Measurements from ENCODE around the gene CACNA1G.

The CACNA1G gene

DNA sequence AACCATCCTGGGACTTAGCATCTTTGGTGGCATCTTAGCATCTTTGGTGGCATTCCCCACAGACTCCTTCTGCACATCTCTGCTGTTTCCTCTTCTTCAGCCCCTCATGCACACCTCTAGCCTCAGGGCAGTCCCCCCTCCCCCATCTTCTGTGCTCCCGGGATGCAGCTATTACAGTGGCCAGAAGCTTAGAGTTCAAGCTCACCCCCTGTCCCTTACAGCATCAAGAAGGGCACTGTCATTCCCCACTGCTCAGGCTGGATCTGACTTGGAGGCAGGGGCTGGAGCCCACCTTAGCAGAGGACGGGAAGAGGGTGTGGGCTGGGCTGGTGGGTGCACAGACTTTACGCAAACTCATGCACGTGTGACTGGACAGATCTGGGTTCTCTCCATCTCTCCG is 27.3 kb upstream of the CACNA1G start:
- in situ Hi-C loops (cut with MboI; ENCODE audit: low sequenced_read_pairs), result no loop called here

DNA sequence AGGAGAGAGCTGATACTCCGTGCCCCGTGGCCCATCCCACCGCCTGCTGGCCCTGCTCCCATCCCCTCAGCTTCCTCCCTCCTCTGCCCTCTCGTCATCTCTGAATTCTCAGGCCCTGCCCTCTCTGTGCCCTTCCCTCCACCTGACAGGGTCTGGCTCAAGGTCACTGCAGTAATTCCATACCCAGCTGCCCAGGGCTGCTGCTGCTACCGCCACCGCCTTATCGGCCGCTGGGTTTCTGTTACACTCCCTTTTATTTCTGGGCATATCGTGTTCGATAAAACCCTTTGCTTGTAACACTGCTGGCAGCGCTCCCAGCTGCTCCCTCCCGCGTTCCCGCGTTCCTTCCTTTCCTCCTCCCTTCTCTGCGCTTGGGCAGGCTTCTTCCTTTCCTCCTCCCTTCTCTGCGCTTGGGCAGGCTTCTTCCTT is 26.8 kb upstream of the CACNA1G start:
- in situ Hi-C loops (cut with MboI; ENCODE audit: low sequenced_read_pairs), result no loop called here

DNA sequence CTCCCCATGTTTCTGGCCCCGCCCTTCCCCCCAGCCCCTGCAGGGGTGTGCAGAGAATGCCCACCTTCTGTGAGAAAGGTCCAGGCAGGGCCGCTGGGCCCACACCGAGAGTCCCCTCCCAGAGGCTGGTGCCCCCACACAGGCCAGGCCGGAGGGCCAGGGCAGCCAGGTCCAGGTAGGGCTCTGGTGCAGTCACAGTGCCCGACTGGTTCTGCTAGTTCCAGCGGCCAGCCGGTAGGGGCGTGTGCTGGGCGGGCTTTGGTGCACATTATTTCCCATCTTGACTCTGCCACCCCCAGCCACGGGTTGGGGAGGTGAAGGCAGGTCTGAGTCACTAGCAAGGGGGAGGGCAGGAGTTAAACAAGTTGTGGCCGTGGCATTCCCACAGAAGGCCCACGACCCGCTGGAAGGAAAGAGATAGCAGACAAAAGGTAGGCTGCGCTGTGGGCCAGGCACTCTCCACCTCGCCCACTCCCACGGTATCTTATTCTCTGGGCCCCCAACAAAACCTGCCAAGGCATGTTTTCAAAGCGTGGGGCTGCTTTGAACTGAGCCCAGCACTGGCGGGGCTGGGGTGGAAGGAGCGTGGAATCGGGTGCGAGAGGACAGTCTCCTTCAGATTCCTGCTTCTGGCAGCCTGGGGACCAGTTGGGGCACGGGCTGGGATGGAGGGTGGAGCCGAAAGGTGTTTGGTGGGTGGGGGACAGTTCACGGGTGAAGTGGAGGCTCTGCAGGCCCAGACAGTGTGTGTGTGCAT is 26.1 kb upstream of the CACNA1G start:
- in situ Hi-C loops (cut with MboI; ENCODE audit: low sequenced_read_pairs), result no loop called here

DNA sequence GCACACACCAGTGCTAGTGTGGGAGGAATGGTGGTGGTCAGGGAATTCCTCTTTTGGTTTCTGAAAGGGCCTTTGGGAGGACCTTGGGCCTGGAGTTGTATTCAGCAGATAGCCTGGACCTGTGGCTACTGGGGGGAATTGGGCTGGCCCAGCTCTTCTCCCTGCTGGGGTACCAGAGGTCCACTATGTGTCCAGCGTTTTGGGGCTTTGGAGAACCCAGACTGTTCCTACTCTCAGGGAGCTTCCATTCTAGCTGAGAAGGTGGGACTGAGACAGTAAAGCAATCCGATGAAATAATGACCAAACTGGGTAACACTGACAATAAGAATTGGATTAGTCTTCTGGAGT is 25.6 kb upstream of the CACNA1G start:
- in situ Hi-C loops (cut with MboI; ENCODE audit: low sequenced_read_pairs), result no loop called here

- in situ Hi-C loops (cut with MboI; ENCODE audit: low sequenced_read_pairs), result no loop called here
Measured at GRCh38 chr17:50535407-50535806, 25.1 kb upstream of the CACNA1G start.

DNA sequence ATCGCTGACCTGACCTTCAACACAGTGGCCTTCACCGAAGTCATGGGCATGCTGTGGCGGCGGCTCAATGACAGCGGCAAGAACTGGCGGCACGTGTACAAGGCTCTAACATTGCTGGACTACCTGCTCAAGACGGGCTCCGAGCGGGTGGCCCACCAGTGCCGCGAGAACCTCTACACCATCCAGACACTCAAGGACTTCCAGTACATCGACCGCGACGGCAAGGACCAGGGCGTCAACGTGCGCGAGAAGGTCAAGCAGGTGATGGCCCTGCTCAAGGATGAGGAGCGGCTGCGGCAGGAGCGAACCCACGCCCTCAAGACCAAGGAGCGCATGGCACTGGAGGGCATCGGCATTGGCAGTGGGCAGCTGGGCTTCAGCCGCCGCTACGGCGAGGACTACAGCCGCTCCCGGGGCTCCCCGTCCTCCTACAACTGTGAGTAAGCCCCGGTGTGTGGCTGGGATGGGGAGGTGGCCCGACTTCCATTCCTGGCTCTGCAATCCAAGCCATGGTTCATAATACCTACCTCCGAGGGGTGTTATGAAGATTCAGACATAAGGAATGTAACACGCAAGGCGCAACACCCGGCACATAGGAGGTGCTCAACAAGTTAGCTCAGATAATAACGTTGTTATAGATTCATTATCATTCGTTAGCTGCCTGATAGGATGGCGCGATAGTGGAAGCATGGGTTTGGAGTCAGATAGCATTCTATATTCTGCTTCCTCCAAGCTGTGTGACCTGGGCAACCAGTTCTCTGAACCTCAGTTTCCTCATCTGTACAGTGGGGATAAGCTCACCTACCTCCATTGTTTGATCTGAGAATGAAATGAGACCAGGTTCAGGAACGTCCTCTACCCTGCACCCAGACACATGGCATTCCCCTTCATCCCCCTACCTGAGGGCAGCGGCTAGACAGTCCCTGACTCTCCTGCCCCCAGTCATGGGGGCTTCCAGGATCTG is 23.6 kb upstream of the CACNA1G start:
- in situ Hi-C loops (cut with MboI; ENCODE audit: low sequenced_read_pairs), result no loop called here

- in situ Hi-C loops (cut with MboI; ENCODE audit: low sequenced_read_pairs), result no loop called here
Measured at GRCh38 chr17:50537721-50538548, 22.6 kb upstream of the CACNA1G start.

GRCh38 chr17:50538549-50539410 is 21.7 kb upstream of the CACNA1G start:
- in situ Hi-C loops (cut with MboI; ENCODE audit: low sequenced_read_pairs), result no loop called here

- in situ Hi-C loops (cut with MboI; ENCODE audit: low sequenced_read_pairs), result loop anchor here (10.0 kb wide), 3 partner anchors 155 to 415 kb away; no protein-coding TSS in a partner anchor
Measured at GRCh38 chr17:50539762-50540559, 20.6 kb upstream of the CACNA1G start.

GRCh38 chr17:50540560-50541401 is 19.7 kb upstream of the CACNA1G start:
- in situ Hi-C loops (cut with MboI; ENCODE audit: low sequenced_read_pairs), result loop anchor here (10.0 kb wide), 3 partner anchors 154 to 414 kb away; no protein-coding TSS in a partner anchor

DNA sequence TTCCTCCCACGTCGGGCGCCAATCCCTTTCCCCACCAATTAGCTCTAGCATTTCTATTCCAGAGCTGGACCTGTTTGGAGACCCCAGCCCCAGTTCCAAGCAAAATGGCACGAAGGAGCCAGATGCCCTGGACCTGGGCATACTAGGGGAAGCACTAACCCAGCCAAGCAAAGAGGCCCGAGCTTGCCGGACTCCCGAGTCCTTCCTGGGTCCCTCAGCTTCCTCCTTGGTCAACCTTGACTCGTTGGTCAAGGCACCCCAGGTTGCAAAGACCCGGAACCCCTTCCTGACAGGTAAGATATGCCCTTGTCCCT is 19.2 kb upstream of the CACNA1G start:
- in situ Hi-C loops (cut with MboI; ENCODE audit: low sequenced_read_pairs), result loop anchor here (10.0 kb wide), 3 partner anchors 153 to 413 kb away; no protein-coding TSS in a partner anchor

GRCh38 chr17:50541716-50542688 is 18.5 kb upstream of the CACNA1G start:
- in situ Hi-C loops (cut with MboI; ENCODE audit: low sequenced_read_pairs), result loop anchor here (10.0 kb wide), 3 partner anchors 153 to 413 kb away; no protein-coding TSS in a partner anchor

GRCh38 chr17:50542795-50543774 is 17.4 kb upstream of the CACNA1G start:
- in situ Hi-C loops (cut with MboI; ENCODE audit: low sequenced_read_pairs), result loop anchor here (10.0 kb wide), 3 partner anchors 152 to 412 kb away; no protein-coding TSS in a partner anchor

GRCh38 chr17:50544516-50544915 is 16.0 kb upstream of the CACNA1G start:
- in situ Hi-C loops (cut with MboI; ENCODE audit: low sequenced_read_pairs), result loop anchor here (10.0 kb wide), 3 partner anchors 150 to 410 kb away; no protein-coding TSS in a partner anchor

- in situ Hi-C loops (cut with MboI; ENCODE audit: low sequenced_read_pairs), result loop anchor here (10.0 kb wide), 3 partner anchors 149 to 409 kb away; no protein-coding TSS in a partner anchor
Measured at GRCh38 chr17:50545311-50545710, 15.2 kb upstream of the CACNA1G start.

DNA sequence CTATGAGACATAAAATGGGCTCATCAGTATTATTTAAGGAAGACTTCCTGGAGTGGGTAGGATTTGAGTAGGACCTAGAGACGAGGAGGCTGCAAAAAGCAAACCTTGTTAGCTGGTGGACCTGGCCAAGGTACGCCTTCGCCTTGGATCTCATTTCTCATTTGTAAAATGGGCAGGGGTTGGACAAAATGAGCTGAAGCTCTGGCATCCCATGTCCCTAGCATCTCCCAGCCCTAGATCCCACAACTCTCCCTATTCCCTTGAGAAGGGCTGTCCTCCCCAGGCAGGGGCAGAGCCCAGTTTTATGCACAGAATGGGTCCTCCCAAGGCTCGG is 13.8 kb upstream of the CACNA1G start:
- in situ Hi-C loops (cut with MboI; ENCODE audit: low sequenced_read_pairs), result loop anchor here (10.0 kb wide), 3 partner anchors 148 to 408 kb away; no protein-coding TSS in a partner anchor

Data from HL-60/S4 (cell line).